GM18499 (cell line): ENCODE data around the gene SLC19A1.

Source experiments
- ATAC-seq: cut with Tn5 transposase; IDR thresholded peaks from one replicate; pipeline ENCODE4 v1.9.1; 2021; ENCODE audit warnings: moderate number of reproducible peaks; ENCODE audit not compliant: insufficient read depth, unreplicated experiment

SLC19A1 gene

GRCh38 chr21:45542242-45542666 is at the start of gene SLC19A1:
SLC19A1 (minus strand) TSS chr21:45542440; CDS start chr21:45537959, 4,481 bp downstream.
- ATAC-seq = no peak

GRCh38 chr21:45591619-45592207 is 49.5 kb upstream of the SLC19A1 start:
- ATAC-seq = no peak

- ATAC-seq = no peak
Measured at GRCh38 chr21:45590726-45591618, 48.7 kb upstream of the SLC19A1 start.

GRCh38 chr21:45590246-45590725 is 48.0 kb upstream of the SLC19A1 start:
- ATAC-seq = no peak

- no peak for ATAC-seq
Measured at GRCh38 chr21:45589686-45590245, 47.5 kb upstream of the SLC19A1 start.

GRCh38 chr21:45588871-45589491 is 46.7 kb upstream of the SLC19A1 start:
- ATAC-seq = no peak

- no peak for ATAC-seq
Measured at GRCh38 chr21:45588086-45588825, 46.0 kb upstream of the SLC19A1 start.

- ATAC-seq = no peak
Measured at GRCh38 chr21:45586289-45586858, 44.1 kb upstream of the SLC19A1 start.

GRCh38 chr21:45584786-45585185 is 42.5 kb upstream of the SLC19A1 start:
- no peak for ATAC-seq

- no peak for ATAC-seq
Measured at GRCh38 chr21:45583831-45584509, 41.7 kb upstream of the SLC19A1 start.

GRCh38 chr21:45582128-45582527 is 39.9 kb upstream of the SLC19A1 start:
- ATAC-seq = no peak

GRCh38 chr21:45581322-45581712 is 39.1 kb upstream of the SLC19A1 start:
- no peak for ATAC-seq

GRCh38 chr21:45580576-45581321 is 38.5 kb upstream of the SLC19A1 start:
- ATAC-seq = no peak

GRCh38 chr21:45580181-45580575 is 37.9 kb upstream of the SLC19A1 start:
- ATAC-seq = no peak

GRCh38 chr21:45579383-45580180 is 37.3 kb upstream of the SLC19A1 start:
- no peak for ATAC-seq

GRCh38 chr21:45578811-45579381 is 36.7 kb upstream of the SLC19A1 start:
- no peak for ATAC-seq

GRCh38 chr21:45578176-45578801 is 36.0 kb upstream of the SLC19A1 start:
- ATAC-seq = no peak
